IPS-18c (cell line): ENCODE measurements around the gene DNM3.

Experiments
- H3K4me3 ChIP-seq: 2 replicates; pipeline ENCODE4 v1.7.0; 2013; ENCODE audit warnings: low read depth, mild to moderate bottlenecking, low read length, moderate library complexity; ENCODE audit not compliant: insufficient read depth
- H3K9me3 ChIP-seq: one replicate; pipeline ENCODE4 v1.6.1; 2013; ENCODE audit warnings: mild to moderate bottlenecking, low read length, moderate library complexity; ENCODE audit not compliant: control insufficient read depth, insufficient read depth

DNM3 gene

GRCh38 chr1:172460177-172460576 is 618.9 kb downstream of the DNM3 start:
- H3K9me3 ChIP-seq, result no peaks in the 10 kb centered on the region

DNA sequence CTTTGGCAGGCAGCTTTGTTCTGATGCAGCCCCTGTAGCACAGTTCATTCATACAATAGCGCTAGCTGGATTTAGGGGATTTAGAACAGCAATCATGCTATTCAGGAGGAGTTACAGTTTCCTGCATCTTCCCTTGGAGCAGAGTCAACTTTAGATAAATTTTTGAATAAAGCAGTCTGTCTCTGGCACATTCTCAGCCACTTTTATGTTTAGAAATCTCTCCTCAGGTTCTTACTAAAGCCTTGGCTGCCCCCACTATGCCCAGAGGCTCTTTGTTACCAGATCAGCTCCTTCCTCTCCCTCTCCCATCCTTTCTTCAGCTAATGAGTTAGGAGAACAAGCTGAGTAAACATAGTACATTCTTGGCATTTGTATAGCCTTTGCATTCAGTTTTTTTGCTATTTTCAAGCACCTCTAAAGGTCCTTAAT is 619.6 kb downstream of the DNM3 start:
- Histone ChIP-seq H3K4me3 (no peak overlapping the region), H3K9me3 (no peaks in the 10 kb centered on the region)

More at GRCh38 chr1:172460177-172460576, 618.9 kb downstream of the DNM3 start:
- H3K4me3 ChIP-seq, result no peak overlapping the region
